Kidney epithelial cell (primary cell): ENCODE measurements around the gene TMED1. TPM values are rescaled to one million over a fixed set of nuclear protein-coding genes. Genes with fewer than 3 reads are reported as not detected.
"Not testable (repeated sequence)": the region's sequence is repeated elsewhere in the genome, so short reads cannot be mapped to it uniquely, and the experiment has no call there.

Experiments
- DNase-seq: peaks from one replicate; pipeline ENCODE4 v3.0.0-alpha.2; 2010; ENCODE audit warnings: low read depth
- H3K27me3 ChIP-seq: 2 replicates; pipeline ENCODE4 v1.6.0; 2011; ENCODE audit warnings: low read length; ENCODE audit not compliant: control insufficient read depth, insufficient read depth
- H3K36me3 ChIP-seq: 2 replicates; pipeline ENCODE4 v1.5.1; 2011; ENCODE audit warnings: low read length; ENCODE audit not compliant: control insufficient read depth, insufficient read depth
- H3K4me3 ChIP-seq: 2 replicates; pipeline ENCODE4 v1.5.1; 2011; ENCODE audit warnings: low read depth, mild to moderate bottlenecking, control low read depth, low read length
- total RNA-seq: library from RNA; depleted of rRNA; stranded (reverse); fragments of >200 nt; gene quantifications from 2 replicates; pipeline ENCODE4 v1.2.3, GENCODE V29; 2015
- TF ChIP-seq, protein P1 (sequence below): IDR thresholded peaks from 2 replicates; pipeline ENCODE4 v1.5.1; 2011; ENCODE audit warnings: mild to moderate bottlenecking, moderate library complexity, low read length, control low read depth, inconsistent platforms; ENCODE audit not compliant: insufficient read depth, poor library complexity, severe bottlenecking

TMED1 gene
- total RNA-seq, 1 donor from 2014 or later, result 35.0 TPM

DNA sequence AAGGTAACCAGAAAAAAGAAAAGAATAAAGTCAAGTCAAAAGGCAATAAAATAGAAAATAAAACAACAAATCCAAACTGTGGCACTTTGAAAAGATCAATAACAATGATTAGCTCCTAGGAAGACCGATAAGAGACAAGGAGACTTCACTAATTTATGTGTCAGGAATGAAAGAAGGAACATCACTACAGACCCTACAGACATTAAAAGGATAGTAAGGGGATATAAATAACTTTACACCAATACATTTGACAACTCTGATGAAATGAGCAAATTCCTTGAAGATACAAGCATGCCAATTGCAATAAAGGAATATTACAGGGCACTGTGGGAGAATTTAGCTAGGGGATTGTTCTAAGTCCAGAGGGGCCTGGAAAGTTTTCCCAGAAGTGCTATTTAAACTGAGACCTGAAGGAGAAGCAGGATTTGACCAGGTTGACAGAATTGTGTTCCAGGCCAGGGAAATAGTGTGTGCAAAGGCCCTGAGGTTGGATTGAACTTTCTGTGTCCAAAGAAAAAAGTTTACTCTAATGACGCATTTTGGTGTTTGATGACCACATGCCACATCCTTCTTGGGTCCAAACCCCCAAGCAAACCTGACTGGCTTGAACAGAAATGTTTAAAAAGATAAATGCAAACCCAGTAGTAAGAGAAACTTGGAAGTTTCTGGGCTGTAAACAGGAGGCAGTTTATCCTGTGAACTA lies 10.6 kb upstream of the TMED1 start:
- Histone ChIP-seq H3K4me3 (no peak overlapping the region), H3K27me3 (no peaks in the 10 kb centered on the region), H3K36me3 (no peaks in the 10 kb centered on the region)
- DNase-seq, result no peak
- TF ChIP-seq, protein P1, sequence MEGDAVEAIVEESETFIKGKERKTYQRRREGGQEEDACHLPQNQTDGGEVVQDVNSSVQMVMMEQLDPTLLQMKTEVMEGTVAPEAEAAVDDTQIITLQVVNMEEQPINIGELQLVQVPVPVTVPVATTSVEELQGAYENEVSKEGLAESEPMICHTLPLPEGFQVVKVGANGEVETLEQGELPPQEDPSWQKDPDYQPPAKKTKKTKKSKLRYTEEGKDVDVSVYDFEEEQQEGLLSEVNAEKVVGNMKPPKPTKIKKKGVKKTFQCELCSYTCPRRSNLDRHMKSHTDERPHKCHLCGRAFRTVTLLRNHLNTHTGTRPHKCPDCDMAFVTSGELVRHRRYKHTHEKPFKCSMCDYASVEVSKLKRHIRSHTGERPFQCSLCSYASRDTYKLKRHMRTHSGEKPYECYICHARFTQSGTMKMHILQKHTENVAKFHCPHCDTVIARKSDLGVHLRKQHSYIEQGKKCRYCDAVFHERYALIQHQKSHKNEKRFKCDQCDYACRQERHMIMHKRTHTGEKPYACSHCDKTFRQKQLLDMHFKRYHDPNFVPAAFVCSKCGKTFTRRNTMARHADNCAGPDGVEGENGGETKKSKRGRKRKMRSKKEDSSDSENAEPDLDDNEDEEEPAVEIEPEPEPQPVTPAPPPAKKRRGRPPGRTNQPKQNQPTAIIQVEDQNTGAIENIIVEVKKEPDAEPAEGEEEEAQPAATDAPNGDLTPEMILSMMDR, result no peak

DNA sequence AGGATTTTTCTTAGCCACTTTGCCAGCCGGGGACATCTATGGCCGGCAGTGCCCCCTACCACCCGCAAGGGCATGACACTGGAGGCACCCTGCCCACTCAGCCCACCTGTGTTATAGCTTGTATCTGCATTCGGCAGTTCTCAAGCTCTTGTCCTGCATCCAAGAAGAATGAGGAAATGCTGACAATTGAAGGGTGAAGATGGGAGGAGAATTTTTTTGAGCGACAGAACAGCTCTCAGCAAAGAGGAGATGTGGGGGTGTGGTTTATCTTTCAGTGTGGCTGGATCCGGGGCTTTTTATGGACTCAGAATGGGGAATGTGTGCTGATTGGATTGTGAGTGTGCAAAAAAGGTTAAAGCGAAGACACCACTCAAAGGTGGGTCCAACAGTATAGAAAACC lies 6.8 kb upstream of the TMED1 start:
- TF ChIP-seq, protein P1, result no peak
- DNase-seq, result no peak
- no peaks in the 10 kb centered on the region for H3K36me3 ChIP-seq
- no peak overlapping the region for H3K4me3 ChIP-seq
- no peaks in the 10 kb centered on the region for H3K27me3 ChIP-seq

DNA sequence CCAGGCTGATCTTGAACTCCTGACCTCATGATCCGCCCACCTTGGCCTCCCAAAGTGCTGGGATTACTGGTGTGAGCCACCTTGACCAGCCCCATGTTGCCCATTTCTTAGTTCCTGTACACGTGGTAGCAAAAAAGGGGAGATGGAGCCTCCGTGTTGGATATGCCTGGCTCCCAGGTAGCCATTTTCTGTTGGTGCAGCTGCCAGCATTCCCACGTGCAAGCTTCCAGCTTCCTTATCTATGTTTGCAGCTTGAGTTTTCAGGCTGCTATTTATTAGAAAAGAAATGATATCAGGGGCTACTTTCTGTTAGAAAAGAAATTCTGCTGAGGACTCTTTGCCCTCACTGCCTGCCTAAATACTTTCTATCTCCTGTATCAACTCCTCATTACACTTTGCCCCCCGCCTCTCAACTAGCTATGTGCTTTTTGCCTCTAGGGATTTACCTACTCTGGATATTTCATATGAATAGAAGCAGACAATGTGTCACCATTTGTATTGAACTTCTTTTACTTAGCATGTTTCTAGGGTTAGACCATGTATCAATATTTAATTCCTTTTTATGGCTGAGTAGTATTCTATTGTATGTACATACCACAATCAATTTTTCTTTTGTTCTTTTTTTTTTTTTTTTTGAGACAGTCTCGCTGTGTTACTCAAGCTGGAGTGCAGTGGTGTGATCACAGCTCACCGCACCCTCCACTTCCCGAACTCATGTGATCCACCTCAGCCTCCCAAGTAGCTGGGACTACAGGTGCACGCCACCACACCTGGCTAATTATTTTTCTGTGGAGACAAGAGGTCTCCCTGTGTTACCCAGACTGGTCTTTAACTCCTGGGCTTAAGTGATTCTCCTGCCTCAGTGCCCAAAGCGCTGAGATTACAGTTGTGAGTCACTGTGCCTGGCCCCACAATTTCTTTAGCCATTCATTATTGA lies 3.4 kb upstream of the TMED1 start:
- no peaks in the 10 kb centered on the region for H3K36me3 ChIP-seq

DNA sequence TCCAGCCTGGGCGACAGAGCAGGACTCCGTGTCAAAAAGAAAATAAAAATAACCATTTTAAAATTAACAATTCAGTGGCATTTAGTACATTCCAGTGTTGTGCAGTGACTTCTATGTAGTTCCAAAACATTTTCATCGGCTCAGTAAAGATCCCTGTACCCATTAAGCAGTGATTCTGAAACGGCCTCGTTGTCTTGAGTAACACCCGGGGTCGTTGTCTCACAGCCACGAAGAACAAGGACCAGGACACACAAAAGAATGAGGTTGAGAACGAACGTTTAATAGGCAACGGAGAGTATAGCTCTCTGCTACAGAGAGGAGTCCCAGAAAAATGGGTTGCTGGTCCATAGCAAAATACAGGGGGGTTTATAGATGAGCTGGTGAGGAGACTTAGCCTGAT lies 2.4 kb upstream of the TMED1 start:
- no peak overlapping the region for H3K4me3 ChIP-seq
- no peak for DNase-seq
- TF ChIP-seq, protein P1, result no peak
- no peaks in the 10 kb centered on the region for H3K27me3 ChIP-seq
- H3K36me3 ChIP-seq, result no peaks in the 10 kb centered on the region

More for the DNA sequence above, 3.4 kb upstream of the TMED1 start:
- TF ChIP-seq, protein P1, result no peak
- Histone ChIP-seq H3K4me3 (no peak overlapping the region), H3K27me3 (no peaks in the 10 kb centered on the region)
- DNase-seq, result no peak

DNA sequence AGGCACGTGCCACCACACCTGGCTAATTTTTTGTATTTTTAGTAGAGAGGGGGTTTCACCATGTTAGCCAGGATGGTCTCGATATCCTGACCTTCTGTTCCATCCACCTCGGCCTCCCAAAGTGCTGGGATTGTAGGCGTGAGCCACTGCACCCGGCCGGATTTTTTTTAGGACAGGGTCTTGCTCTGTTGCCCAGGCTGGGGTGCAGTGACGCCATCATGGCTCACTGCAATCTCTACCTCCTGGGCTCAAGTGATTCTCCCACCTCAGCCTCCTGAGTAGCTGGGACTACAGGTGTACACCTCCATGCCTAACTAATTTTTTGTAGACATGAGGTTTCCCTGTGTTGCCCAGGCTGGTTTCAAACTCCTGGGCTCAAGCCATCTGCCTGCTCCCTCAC lies 1.6 kb upstream of the TMED1 start:
- not testable (repeated sequence) for H3K4me3 ChIP-seq, H3K36me3 ChIP-seq, H3K27me3 ChIP-seq, DNase-seq

DNA sequence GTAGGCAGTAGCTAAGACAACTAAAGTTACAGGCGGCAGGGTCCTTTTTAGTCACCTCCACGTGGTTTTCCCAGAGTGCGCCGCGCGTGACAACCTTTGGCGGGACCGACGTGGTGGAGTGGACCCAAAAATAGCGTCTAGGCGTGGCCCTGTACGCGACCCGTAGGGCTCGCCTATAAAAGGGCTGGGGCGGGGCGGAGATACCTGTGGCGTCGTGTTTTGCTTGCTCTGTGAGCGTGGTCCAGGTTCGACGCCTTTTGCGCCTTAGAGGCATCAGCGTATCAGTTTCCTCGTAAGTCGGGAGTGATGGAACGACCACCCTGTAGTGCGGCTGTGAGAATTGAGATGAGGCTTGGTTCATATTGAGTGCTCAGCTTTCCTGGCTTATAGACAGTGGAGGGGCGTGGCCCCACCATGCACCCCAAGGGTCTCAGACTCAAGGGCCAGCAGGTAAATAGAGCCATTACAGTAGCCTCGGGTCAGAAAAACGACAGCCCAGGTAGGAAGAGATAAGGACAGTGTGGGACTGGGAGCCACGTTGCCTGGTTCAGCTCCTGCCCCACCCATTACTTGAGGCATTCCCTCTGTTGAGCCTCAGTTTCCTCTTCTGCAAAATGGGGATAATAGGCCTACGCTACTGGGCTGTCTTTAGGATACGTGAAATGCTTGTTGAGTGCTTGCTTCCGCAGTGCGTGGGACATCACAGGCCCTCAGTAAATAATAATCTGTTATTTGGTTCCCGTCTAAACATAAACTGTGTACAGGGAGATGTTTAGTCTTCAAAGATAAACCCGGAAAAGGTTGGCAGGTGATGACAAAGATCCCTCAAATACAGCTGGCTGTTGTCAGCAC lies 693 bp upstream of the TMED1 start:
- TF ChIP-seq, protein P1, result no peak
- Histone ChIP-seq H3K27me3 (no peaks in the 10 kb centered on the region), H3K36me3 (no peaks in the 10 kb centered on the region), H3K4me3 (peak overlapping the region; percentile 61)
- DNase-seq, result peak; percentile 39
